ENCODE results near the gene SCYGR8. TPM values are rescaled to one million over a fixed set of nuclear protein-coding genes. Genes with fewer than 3 reads are reported as not detected.

The SCYGR8 gene
- total and polyA plus RNA-seq, 10 of the 15 experiments (the other 5 are each of a cell fraction or from before 2014, with no cell fraction given): not detected

DNA sequence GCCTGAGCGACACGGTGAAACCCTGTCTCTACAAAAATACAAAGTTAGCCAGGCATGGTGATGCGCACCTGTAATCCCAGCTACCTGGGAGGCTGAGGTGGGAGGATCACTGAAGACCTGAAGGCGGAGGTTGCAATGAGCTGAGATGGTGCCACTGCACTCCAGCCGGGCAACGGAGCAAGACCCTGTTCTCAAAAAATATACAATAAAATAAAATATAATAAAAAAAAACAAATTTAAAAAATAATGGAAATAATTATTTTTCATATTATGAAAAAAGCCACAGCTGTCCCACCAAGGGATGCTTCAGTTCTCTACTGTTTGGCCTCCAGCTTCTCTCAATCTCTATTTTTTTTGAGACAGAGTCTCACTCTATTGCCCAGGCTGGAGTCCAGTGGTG, 38.3 kb upstream of the SCYGR8 start:
- WGBS (ENCODE audit: insufficient coverage, insufficient replicate concordance, low lambda C conversion rate, missing lambda C conversion rate): 80% methylated on average over 6 of the region's 6 CpGs
- Histone ChIP-seq H3K4me1 (ENCODE audit: control insufficient read depth, insufficient read depth, low read length) (no peaks in the 10 kb centered on the region), H3K4me3 (no peak overlapping the region), H3K27me3 (replicated peaks in 1 of 2; ENCODE audit: control insufficient read depth in 2 of 2, insufficient read depth in 2 of 2, low read length in 1 of 2) (peaks cover 0 to 5% of the 10 kb centered on the region in 2 experiments; a peak in 1 of 4 replicates), H2AFZ (ENCODE audit: control insufficient read depth, low read depth, low read length) (no peak overlapping the region), H3K27ac (ENCODE audit: control insufficient read depth, insufficient read depth) (no peak overlapping the region), H3K4me2 (ENCODE audit: control insufficient read depth, insufficient read depth) (no peak overlapping the region), H3K9me3 (replicated peaks; ENCODE audit: control insufficient read depth, insufficient read depth, low read length) (no peaks in the 10 kb centered on the region), H3K9ac (ENCODE audit: control insufficient read depth, insufficient read depth, low read length) (no peak overlapping the region), H4K20me1 (ENCODE audit: control insufficient read depth, insufficient read depth) (no peaks in the 10 kb centered on the region), H3K36me3 (ENCODE audit: control insufficient read depth in 2 of 2, insufficient read depth in 2 of 2, low read length in 1 of 2) (no peaks in the 10 kb centered on the region), H3K79me2 (ENCODE audit: control insufficient read depth, insufficient read depth, low read length) (no peaks in the 10 kb centered on the region)
- DNase-seq (ENCODE audit: low read depth, low spot score) (no peak), ATAC-seq (no peak), FAIRE-seq (no peak)
- ChIA-PET POLR2A (no interaction called here), CTCF (interaction anchor here (0.6 to 1.5 kb wide), 2 partner anchors 49 to 155 kb away, joined by 3 to 5 read pairs; no protein-coding TSS in a partner anchor), RAD21 (ENCODE audit: unreplicated experiment) (no interaction called here), SMC1A (ENCODE audit: uncharacterized antibody, unreplicated experiment) (interaction anchor here (1.5 kb wide), 1 partner anchor 9 kb away, joined by 3 read pairs; no protein-coding TSS in a partner anchor)
- no TSS peak for BruUV-seq (replicated peaks)
- in situ Hi-C loops (cut with MboI) (no loop called here), intact Hi-C loops (cut with micrococcal nuclease; ENCODE audit: unreplicated experiment) (no loop called here)
- TF ChIP-seq NFYA (IDR thresholded peaks at IDR 0.05; ENCODE audit: borderline replicate concordance, low read depth, low read length) (no peak), FOS (IDR thresholded peaks at IDR 0.05; ENCODE audit: borderline replicate concordance, extremely low read depth, insufficient read length) (no peak)

DNA sequence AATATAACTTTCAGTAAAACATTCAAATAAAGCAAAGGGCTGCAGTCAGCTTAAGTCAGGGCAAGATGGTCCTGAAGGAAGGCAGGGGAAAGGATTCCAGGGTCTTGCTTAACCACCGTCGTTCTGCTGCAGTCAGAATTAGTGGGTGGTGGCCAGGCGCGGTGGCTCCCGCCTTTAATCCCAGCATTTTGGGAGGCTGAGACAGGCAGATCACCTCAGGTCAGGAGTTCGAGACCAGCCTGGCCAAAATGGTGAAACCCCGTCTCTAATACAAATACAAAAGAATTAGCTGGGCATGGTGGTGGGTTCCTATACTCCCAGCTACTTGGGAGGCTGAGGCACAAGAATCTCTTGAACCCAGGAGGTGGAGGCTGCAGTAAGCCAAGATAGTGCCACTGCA, 34.7 kb upstream of the SCYGR8 start:
- in situ Hi-C loops (cut with MboI): no loop called here
- BruUV-seq (replicated peaks): no TSS peak
- SMC1A ChIA-PET (ENCODE audit: uncharacterized antibody, unreplicated experiment): interaction anchor here (0.7 kb wide), 1 partner anchor 55 kb away, joined by 3 read pairs; no protein-coding TSS in a partner anchor
- no peak for TF ChIP-seq MYC (IDR thresholded peaks at IDR 0.05; ENCODE audit: insufficient read depth, insufficient read length, insufficient replicate concordance, low read length, severe bottlenecking)
- no peak for TF ChIP-seq ZNF274 (IDR thresholded peaks at IDR 0.05; ENCODE audit: insufficient read depth, insufficient read length)
- no peak for TF ChIP-seq TARDBP (IDR thresholded peaks at IDR 0.05; ENCODE audit: borderline replicate concordance)
- no peak for TF ChIP-seq TCF12 (IDR thresholded peaks at IDR 0.05; ENCODE audit: low read depth, low read length)
- no peak for TF ChIP-seq IKZF1 (conservative IDR thresholded peaks at IDR 0.05)
- TF ChIP-seq HDGF (IDR thresholded peaks at IDR 0.05): no peak
- TF ChIP-seq, protein P1, sequence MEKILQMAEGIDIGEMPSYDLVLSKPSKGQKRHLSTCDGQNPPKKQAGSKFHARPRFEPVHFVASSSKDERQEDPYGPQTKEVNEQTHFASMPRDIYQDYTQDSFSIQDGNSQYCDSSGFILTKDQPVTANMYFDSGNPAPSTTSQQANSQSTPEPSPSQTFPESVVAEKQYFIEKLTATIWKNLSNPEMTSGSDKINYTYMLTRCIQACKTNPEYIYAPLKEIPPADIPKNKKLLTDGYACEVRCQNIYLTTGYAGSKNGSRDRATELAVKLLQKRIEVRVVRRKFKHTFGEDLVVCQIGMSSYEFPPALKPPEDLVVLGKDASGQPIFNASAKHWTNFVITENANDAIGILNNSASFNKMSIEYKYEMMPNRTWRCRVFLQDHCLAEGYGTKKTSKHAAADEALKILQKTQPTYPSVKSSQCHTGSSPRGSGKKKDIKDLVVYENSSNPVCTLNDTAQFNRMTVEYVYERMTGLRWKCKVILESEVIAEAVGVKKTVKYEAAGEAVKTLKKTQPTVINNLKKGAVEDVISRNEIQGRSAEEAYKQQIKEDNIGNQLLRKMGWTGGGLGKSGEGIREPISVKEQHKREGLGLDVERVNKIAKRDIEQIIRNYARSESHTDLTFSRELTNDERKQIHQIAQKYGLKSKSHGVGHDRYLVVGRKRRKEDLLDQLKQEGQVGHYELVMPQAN (conservative IDR thresholded peaks at IDR 0.05): no peak
- TF ChIP-seq IRF4 (IDR thresholded peaks at IDR 0.05; ENCODE audit: low read depth, low read length): no peak
- no peak for TF ChIP-seq PAX5 (IDR thresholded peaks at IDR 0.05; ENCODE audit: borderline replicate concordance, low read depth, low read length)
- no peak for TF ChIP-seq SP1 (IDR thresholded peaks at IDR 0.05; ENCODE audit: low read depth, low read length)
- TF ChIP-seq, protein P2, sequence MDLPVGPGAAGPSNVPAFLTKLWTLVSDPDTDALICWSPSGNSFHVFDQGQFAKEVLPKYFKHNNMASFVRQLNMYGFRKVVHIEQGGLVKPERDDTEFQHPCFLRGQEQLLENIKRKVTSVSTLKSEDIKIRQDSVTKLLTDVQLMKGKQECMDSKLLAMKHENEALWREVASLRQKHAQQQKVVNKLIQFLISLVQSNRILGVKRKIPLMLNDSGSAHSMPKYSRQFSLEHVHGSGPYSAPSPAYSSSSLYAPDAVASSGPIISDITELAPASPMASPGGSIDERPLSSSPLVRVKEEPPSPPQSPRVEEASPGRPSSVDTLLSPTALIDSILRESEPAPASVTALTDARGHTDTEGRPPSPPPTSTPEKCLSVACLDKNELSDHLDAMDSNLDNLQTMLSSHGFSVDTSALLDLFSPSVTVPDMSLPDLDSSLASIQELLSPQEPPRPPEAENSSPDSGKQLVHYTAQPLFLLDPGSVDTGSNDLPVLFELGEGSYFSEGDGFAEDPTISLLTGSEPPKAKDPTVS (IDR thresholded peaks at IDR 0.05; ENCODE audit: low read depth, low read length): no peak
- no peak for TF ChIP-seq CREB1 (IDR thresholded peaks at IDR 0.05; ENCODE audit: low read depth)
- no peak for TF ChIP-seq STAT3 (IDR thresholded peaks at IDR 0.05; ENCODE audit: low read depth, low read length)

More for the DNA sequence above, 34.7 kb upstream of the SCYGR8 start:
- 65% methylated on average over 7 of the region's 7 CpGs for WGBS (ENCODE audit: insufficient coverage, insufficient replicate concordance, low lambda C conversion rate, missing lambda C conversion rate)
- RAD21 ChIA-PET (ENCODE audit: unreplicated experiment): no interaction called here
- FAIRE-seq (no peak), ATAC-seq (no peak), DNase-seq (ENCODE audit: low read depth, low spot score) (no peak)
- Histone ChIP-seq H3K79me2 (ENCODE audit: control insufficient read depth, insufficient read depth, low read length) (no peaks in the 10 kb centered on the region), H3K27me3 (replicated peaks in 1 of 2; ENCODE audit: control insufficient read depth in 2 of 2, insufficient read depth in 2 of 2, low read length in 1 of 2) (peaks cover 0 to 2% of the 10 kb centered on the region in 2 experiments; a peak in 1 of 4 replicates), H3K4me3 (no peak overlapping the region), H3K9me3 (replicated peaks; ENCODE audit: control insufficient read depth, insufficient read depth, low read length) (no peaks in the 10 kb centered on the region), H3K27ac (ENCODE audit: control insufficient read depth, insufficient read depth) (no peak overlapping the region), H3K9ac (ENCODE audit: control insufficient read depth, insufficient read depth, low read length) (no peak overlapping the region), H2AFZ (ENCODE audit: control insufficient read depth, low read depth, low read length) (no peak overlapping the region), H3K4me2 (ENCODE audit: control insufficient read depth, insufficient read depth) (no peak overlapping the region), H3K36me3 (ENCODE audit: control insufficient read depth in 2 of 2, insufficient read depth in 2 of 2, low read length in 1 of 2) (no peaks in the 10 kb centered on the region), H4K20me1 (ENCODE audit: control insufficient read depth, insufficient read depth) (no peaks in the 10 kb centered on the region), H3K4me1 (ENCODE audit: control insufficient read depth, insufficient read depth, low read length) (no peaks in the 10 kb centered on the region)
- POLR2A ChIA-PET: no interaction called here
- intact Hi-C loops (cut with micrococcal nuclease; ENCODE audit: unreplicated experiment): no loop called here
- CTCF ChIA-PET: no interaction called here
